Caco-2 (cell line): ENCODE measurements around the gene DMWD. TPM values are rescaled to one million over a fixed set of nuclear protein-coding genes. Genes with fewer than 3 reads are reported as not detected.

Experiments used
- BruUV-seq: library from RNA; stranded (reverse); fragments of 400-500 nt; replicated peaks from 2 replicates; lab custom pipeline; 2021; lab: Mats Ljungman, UMichigan
- CTCF ChIA-PET: fragments of 300-600 bp; sonication (Branson Sonifier 250); formaldehyde crosslinking; loops from one replicate; lab custom pipeline; 2022; ENCODE audit warnings: antibody characterized with exemption; lab: Charles Lee
- POLR2A ChIA-PET: fragments of 300-600 bp; sonication (Branson Sonifier 250); formaldehyde crosslinking; loops from one replicate; lab custom pipeline; 2022; ENCODE audit warnings: antibody characterized with exemption; lab: Charles Lee
- DNase-seq, 2 experiments: peaks; one replicate each; pipeline versions ENCODE4 v3.0.0 to v3.0.0-alpha.2; 2020 to 2022
- H3K27me3 ChIP-seq: replicated peaks from 2 replicates; pipeline ENCODE4 v1.6.0; 2011; ENCODE audit warnings: low read length; ENCODE audit not compliant: control insufficient read depth, insufficient read depth
- H3K36me3 ChIP-seq: 2 replicates; pipeline ENCODE4 v1.5.1; 2011; ENCODE audit warnings: low read length; ENCODE audit not compliant: control insufficient read depth, insufficient read depth
- H3K4me1 ChIP-seq: fragments of 250-450 bp; sonication (Bioruptor Pico); 2 replicates; pipeline ENCODE4 v1.5.1; 2020; ENCODE audit warnings: mild to moderate bottlenecking
- H3K4me3 ChIP-seq: 2 replicates; pipeline ENCODE4 v1.5.1; 2011; ENCODE audit warnings: low read depth, mild to moderate bottlenecking, control low read depth, low read length
- H3K9me3 ChIP-seq: fragments of 250-450 bp; sonication (Bioruptor Pico); 2 replicates; pipeline ENCODE4 v1.5.1; 2020; ENCODE audit warnings: mild to moderate bottlenecking, moderate library complexity
- H3K27ac Mint-ChIP-seq: one replicate; pipeline ENCODE4 v1.8.0; 2022; ENCODE audit warnings: mixed read lengths; ENCODE audit not compliant: unreplicated experiment
- H3K27me3 Mint-ChIP-seq: one replicate; pipeline ENCODE4 v1.8.0; 2022; ENCODE audit warnings: mixed read lengths; ENCODE audit not compliant: insufficient read depth, unreplicated experiment
- H3K36me3 Mint-ChIP-seq: one replicate; pipeline ENCODE4 v1.8.0; 2022; ENCODE audit warnings: mild to moderate bottlenecking, mixed read lengths; ENCODE audit not compliant: insufficient read depth, unreplicated experiment
- H3K4me1 Mint-ChIP-seq: one replicate; pipeline ENCODE4 v1.8.0; 2022; ENCODE audit warnings: low read depth, mixed read lengths; ENCODE audit not compliant: unreplicated experiment
- H3K4me3 Mint-ChIP-seq: one replicate; pipeline ENCODE4 v1.8.0; 2022; ENCODE audit warnings: mild to moderate bottlenecking, moderate library complexity, mixed read lengths; ENCODE audit not compliant: unreplicated experiment
- H3K9me3 Mint-ChIP-seq: one replicate; pipeline ENCODE4 v1.8.0; 2022; ENCODE audit warnings: mixed read lengths; ENCODE audit not compliant: unreplicated experiment
- intact Hi-C: fragments of 100-400 bp; cut with micrococcal nuclease; formaldehyde crosslinking; loops from one replicate; pipeline ENCODE4 v1.10.0; 2022; ENCODE audit not compliant: unreplicated experiment
- total RNA-seq: library from RNA; stranded (reverse); gene quantifications from 2 replicates; pipeline ENCODE4 v1.2.3, GENCODE V29; 2022
- TF ChIP-seq, protein P1 (sequence below), 2 experiments: fragments of 200-600 bp in 1 of 2; IDR thresholded peaks; 1 replicate in 1 of 2; 2 replicates in 1 of 2; pipeline versions ENCODE4 v1.5.1 to v1.8.0; 2011 to 2022; ENCODE audit warnings: antibody characterized with exemption in 1 of 2, control low read depth in 1 of 2, inconsistent platforms in 1 of 2, low read depth in 1 of 2, low read length in 1 of 2, mild to moderate bottlenecking in 1 of 2, moderate library complexity in 1 of 2; ENCODE audit not compliant: insufficient read depth in 1 of 2, severe bottlenecking in 1 of 2, unreplicated experiment in 1 of 2

Gene DMWD
- total RNA-seq, 1 experiment from 2014 or later, result 76.3 TPM

DNA sequence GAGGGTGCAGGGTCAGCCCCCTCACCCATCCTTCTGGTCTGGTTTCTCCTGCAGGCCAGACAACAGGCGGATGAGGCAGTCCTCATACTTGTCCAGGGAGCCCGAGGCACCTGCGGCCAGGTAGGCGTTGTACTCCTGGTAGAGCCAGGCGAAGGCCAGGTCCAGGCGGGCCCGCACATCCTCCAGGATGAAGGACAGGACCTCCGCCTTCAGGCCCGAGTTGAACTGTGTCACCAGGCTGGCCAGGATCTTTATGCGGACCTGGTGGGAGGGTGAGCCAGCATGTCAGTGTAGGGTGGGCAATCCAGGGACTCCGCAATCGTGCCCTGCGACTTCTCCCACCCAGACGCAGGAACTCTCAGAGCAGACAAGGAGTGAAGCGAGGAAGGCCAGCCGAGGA lies 36.3 kb upstream of the DMWD start:
- POLR2A ChIA-PET, result no interaction called here
- H3K4me3 ChIP-seq, result no peak overlapping the region
- H3K36me3 ChIP-seq, result peaks cover 9% of the 10 kb centered on the region
- no peaks in the 10 kb centered on the region for H3K27me3 ChIP-seq
- no peaks in the 10 kb centered on the region for H3K9me3 Mint-ChIP-seq
- TF ChIP-seq, protein P1, sequence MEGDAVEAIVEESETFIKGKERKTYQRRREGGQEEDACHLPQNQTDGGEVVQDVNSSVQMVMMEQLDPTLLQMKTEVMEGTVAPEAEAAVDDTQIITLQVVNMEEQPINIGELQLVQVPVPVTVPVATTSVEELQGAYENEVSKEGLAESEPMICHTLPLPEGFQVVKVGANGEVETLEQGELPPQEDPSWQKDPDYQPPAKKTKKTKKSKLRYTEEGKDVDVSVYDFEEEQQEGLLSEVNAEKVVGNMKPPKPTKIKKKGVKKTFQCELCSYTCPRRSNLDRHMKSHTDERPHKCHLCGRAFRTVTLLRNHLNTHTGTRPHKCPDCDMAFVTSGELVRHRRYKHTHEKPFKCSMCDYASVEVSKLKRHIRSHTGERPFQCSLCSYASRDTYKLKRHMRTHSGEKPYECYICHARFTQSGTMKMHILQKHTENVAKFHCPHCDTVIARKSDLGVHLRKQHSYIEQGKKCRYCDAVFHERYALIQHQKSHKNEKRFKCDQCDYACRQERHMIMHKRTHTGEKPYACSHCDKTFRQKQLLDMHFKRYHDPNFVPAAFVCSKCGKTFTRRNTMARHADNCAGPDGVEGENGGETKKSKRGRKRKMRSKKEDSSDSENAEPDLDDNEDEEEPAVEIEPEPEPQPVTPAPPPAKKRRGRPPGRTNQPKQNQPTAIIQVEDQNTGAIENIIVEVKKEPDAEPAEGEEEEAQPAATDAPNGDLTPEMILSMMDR (IDR thresholded peaks at IDR 0.05; ENCODE audit: insufficient read depth in 1 of 2, low read depth in 1 of 2, low read length in 1 of 2, severe bottlenecking in 1 of 2, unreplicated experiment in 1 of 2), result no peak
- CTCF ChIA-PET, result interaction anchor here (2.2 kb wide), 1 partner anchor 12 kb away, joined by 9 read pairs; no protein-coding TSS in a partner anchor
- H3K36me3 Mint-ChIP-seq, result peaks cover 93% of the 10 kb centered on the region
- BruUV-seq, result no TSS peak
- no peaks in the 10 kb centered on the region for H3K4me1 ChIP-seq
- H3K27ac Mint-ChIP-seq, result peak overlapping the region; percentile 30
- no peaks in the 10 kb centered on the region for H3K9me3 ChIP-seq
- no peak for DNase-seq
- H3K27me3 Mint-ChIP-seq, result no peaks in the 10 kb centered on the region
- intact Hi-C loops, result no loop called here
- no peaks in the 10 kb centered on the region for H3K4me1 Mint-ChIP-seq
- no peak overlapping the region for H3K4me3 Mint-ChIP-seq

DNA sequence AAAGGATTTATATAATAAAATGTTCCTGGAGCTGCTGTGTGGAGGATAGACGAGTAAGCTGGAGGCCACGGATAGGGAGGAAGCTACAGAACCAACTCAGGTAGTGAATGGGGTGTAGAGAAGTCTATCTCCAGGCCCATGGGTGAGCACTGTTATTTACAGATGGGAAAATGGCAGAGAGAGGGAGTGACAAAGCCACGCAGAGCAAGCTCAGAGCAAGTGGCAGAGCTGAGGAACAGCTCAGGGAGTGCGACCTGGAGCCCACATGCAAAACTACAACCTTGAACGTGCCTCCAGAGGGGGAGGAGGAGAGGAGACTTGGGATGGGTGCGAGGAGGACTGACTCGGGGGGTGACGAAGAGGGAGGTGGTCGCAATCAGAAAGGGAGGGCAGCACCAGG lies 35.9 kb upstream of the DMWD start:
- H3K9me3 ChIP-seq, result no peaks in the 10 kb centered on the region
- Mint-ChIP-seq H3K27ac (peak overlapping the region; percentile 30), H3K4me3 (no peak overlapping the region), H3K9me3 (no peaks in the 10 kb centered on the region), H3K27me3 (no peaks in the 10 kb centered on the region), H3K36me3 (peaks cover 91% of the 10 kb centered on the region), H3K4me1 (no peaks in the 10 kb centered on the region)
- no TSS peak for BruUV-seq
- H3K36me3 ChIP-seq, result peaks cover 9% of the 10 kb centered on the region
- no peak overlapping the region for H3K4me3 ChIP-seq
- ChIA-PET POLR2A (no interaction called here), CTCF (interaction anchor here (2.2 kb wide), 1 partner anchor 11 kb away, joined by 9 read pairs; no protein-coding TSS in a partner anchor)
- TF ChIP-seq, protein P1 (IDR thresholded peaks at IDR 0.05; ENCODE audit: insufficient read depth in 1 of 2, low read depth in 1 of 2, low read length in 1 of 2, severe bottlenecking in 1 of 2, unreplicated experiment in 1 of 2), result no peak
- DNase-seq, result no peak
- H3K27me3 ChIP-seq, result no peaks in the 10 kb centered on the region
- H3K4me1 ChIP-seq, result no peaks in the 10 kb centered on the region
- intact Hi-C loops, result no loop called here

DNA sequence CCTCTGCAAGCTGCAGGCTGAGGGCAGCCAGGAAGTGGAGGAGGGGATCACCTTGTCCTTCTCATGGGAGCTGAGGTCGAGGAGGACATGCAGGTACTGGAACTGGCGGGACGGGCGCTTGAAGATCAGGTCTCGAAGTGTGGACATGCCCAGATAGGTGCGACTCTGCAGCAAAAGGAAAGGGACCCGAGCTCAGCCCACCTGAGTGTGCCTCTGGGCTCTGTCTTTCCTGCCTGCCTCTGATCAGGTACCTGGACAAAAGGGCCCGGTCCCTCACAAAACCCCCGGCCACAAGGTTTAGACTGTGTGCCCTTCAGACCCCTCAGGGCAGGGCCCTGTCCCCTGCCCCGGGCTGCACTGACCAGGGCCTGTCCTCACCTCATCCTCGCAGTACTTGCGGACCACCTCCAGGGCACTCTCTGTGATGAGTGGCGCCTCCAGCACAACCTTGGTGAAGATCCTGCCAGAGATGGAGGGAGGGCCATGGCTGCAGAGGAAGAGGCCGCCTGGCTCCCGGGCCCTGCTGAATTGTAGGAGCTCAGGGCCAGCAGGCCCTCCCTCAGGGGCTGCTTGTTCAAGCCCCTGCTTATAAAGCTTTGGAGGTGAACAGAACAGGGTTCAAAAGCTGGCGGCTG lies 34.9 kb upstream of the DMWD start:
- H3K4me3 ChIP-seq, result no peak overlapping the region
- POLR2A ChIA-PET, result interaction anchor here (0.8 kb wide), 1 partner anchor 35 kb away, joined by 3 read pairs; no protein-coding TSS in a partner anchor
- Mint-ChIP-seq H3K27me3 (no peaks in the 10 kb centered on the region), H3K4me1 (no peaks in the 10 kb centered on the region), H3K4me3 (no peak overlapping the region), H3K27ac (no peak overlapping the region), H3K36me3 (peaks cover 89% of the 10 kb centered on the region), H3K9me3 (no peaks in the 10 kb centered on the region)
- H3K9me3 ChIP-seq, result no peaks in the 10 kb centered on the region
- intact Hi-C loops, result no loop called here
- H3K4me1 ChIP-seq, result no peaks in the 10 kb centered on the region
- H3K27me3 ChIP-seq, result no peaks in the 10 kb centered on the region
- no peak for DNase-seq
- H3K36me3 ChIP-seq, result peaks cover 13% of the 10 kb centered on the region
- TF ChIP-seq, protein P1 (IDR thresholded peaks at IDR 0.05; ENCODE audit: insufficient read depth in 1 of 2, low read depth in 1 of 2, low read length in 1 of 2, severe bottlenecking in 1 of 2, unreplicated experiment in 1 of 2), result no peak
- BruUV-seq, result no TSS peak
- CTCF ChIA-PET, result interaction anchor here (0.5 to 2.2 kb wide), 3 partner anchors 10 to 24 kb away, joined by 4 to 14 read pairs (median 9); no protein-coding TSS in a partner anchor
